CD4-positive, alpha-beta memory T cell (primary cell): Measurements from ENCODE around the gene CAV3. TPM values are rescaled to one million over a fixed set of nuclear protein-coding genes. Genes with fewer than 3 reads are reported as not detected.
A peak's percentile ranks its signal among the peaks of the same experiment; 100 is the strongest.

ENCODE experiments used
- CTCF ChIA-PET: fragments of 350-600 bp; sonication (Branson Sonifier 250); formaldehyde crosslinking; loops from one replicate; lab custom pipeline; 2021; ENCODE audit warnings: inconsistent platforms; ENCODE audit not compliant: partially characterized antibody; lab: Charles Lee
- POLR2A ChIA-PET: fragments of 350-600 bp; sonication (Branson Sonifier 250); formaldehyde crosslinking; loops from one replicate; lab custom pipeline; 2021; ENCODE audit not compliant: partially characterized antibody; lab: Charles Lee
- DNase-seq, 5 donors: peaks; one replicate each; pipeline versions ENCODE4 v3.0.0 to v3.0.0-alpha.2; 2020 to 2022; ENCODE audit warnings: mixed read lengths in 1 of 5
- H3K27ac ChIP-seq: one replicate; pipeline ENCODE4 v1.7.0; 2013; ENCODE audit warnings: low read depth, low read length
- H3K27me3 ChIP-seq: 2 replicates; pipeline ENCODE4 v1.7.0; 2013; ENCODE audit warnings: mild to moderate bottlenecking, low read length, moderate library complexity; ENCODE audit not compliant: insufficient read depth
- H3K36me3 ChIP-seq: 2 replicates; pipeline ENCODE4 v1.7.0; 2013; ENCODE audit warnings: mild to moderate bottlenecking, low read length, moderate library complexity; ENCODE audit not compliant: insufficient read depth
- H3K4me1 ChIP-seq: 2 replicates; pipeline ENCODE4 v1.7.0; 2013; ENCODE audit warnings: mild to moderate bottlenecking, low read length, moderate library complexity; ENCODE audit not compliant: insufficient read depth
- H3K4me3 ChIP-seq, 2 donors: one replicate each; pipeline ENCODE4 v1.7.0; 2013; ENCODE audit warnings: low read length in 2 of 2, mild to moderate bottlenecking in 1 of 2
- H3K9me3 ChIP-seq, 2 donors: one replicate each; pipeline ENCODE4 v1.7.0; 2013; ENCODE audit warnings: low read length in 2 of 2, control low read depth in 1 of 2; ENCODE audit not compliant: control insufficient read depth in 1 of 2
- H3K27ac Mint-ChIP-seq, 7 donors: one replicate each; pipeline ENCODE4 v1.8.0; 2020 to 2021; ENCODE audit warnings: mixed read lengths in 7 of 7, mild to moderate bottlenecking in 6 of 7, inconsistent platforms in 3 of 7, moderate library complexity in 3 of 7
- H3K27me3 Mint-ChIP-seq, 2 donors: one replicate each; pipeline ENCODE4 v1.8.0; 2020 to 2021; ENCODE audit warnings: mixed read lengths in 2 of 2
- H3K36me3 Mint-ChIP-seq, 2 donors: one replicate each; pipeline ENCODE4 v1.8.0; 2020 to 2021; ENCODE audit warnings: mixed read lengths in 2 of 2, inconsistent platforms in 1 of 2, mild to moderate bottlenecking in 1 of 2
- H3K4me1 Mint-ChIP-seq, 4 donors: one replicate each; pipeline ENCODE4 v1.8.0; 2020 to 2021; ENCODE audit warnings: mixed read lengths in 4 of 4, mild to moderate bottlenecking in 1 of 4
- H3K4me3 Mint-ChIP-seq, 8 donors: one replicate each; pipeline ENCODE4 v1.8.0; 2020 to 2021; ENCODE audit warnings: mixed read lengths in 8 of 8, mild to moderate bottlenecking in 7 of 8, moderate library complexity in 6 of 8, inconsistent platforms in 3 of 8
- H3K9me3 Mint-ChIP-seq, 8 donors: one replicate each; pipeline ENCODE4 v1.8.0; 2020 to 2021; ENCODE audit warnings: mixed read lengths in 8 of 8, mild to moderate bottlenecking in 5 of 8, inconsistent platforms in 3 of 8, moderate library complexity in 1 of 8
- intact Hi-C: fragments of 100-400 bp; cut with micrococcal nuclease; formaldehyde crosslinking; loops from one replicate; pipeline ENCODE4 v1.15.1; 2023
- polyA plus RNA-seq, 2 donors: library from polyadenylated mRNA; unstranded; fragments of 300-500 nt; fragmentation: Illumina TruSeq; gene quantifications; one replicate each; pipeline ENCODE4 v1.2.3, GENCODE V29; 2021
- total RNA-seq, 2 experiments: library from RNA; stranded (reverse); gene quantifications; one replicate each; pipeline ENCODE4 v1.2.3, GENCODE V29; 2021

CAV3 gene
- total and polyA plus RNA-seq, 4 experiments from 2014 or later = not detected

- Mint-ChIP-seq H3K4me1 (peaks cover 4 to 13% (median 7%) of the 10 kb centered on the region in 4 donors), H3K36me3 (no peaks in the 10 kb centered on the region), H3K9me3 (no peaks in the 10 kb centered on the region), H3K27ac (no peak within 1 kb of the TSS), H3K27me3 (peaks cover 22 to 26% of the 10 kb centered on the region in 2 donors), H3K4me3 (peak within 1 kb of the TSS in 7 of 8 donors; percentile 2 to 75 (median 51))
- H3K27ac ChIP-seq = no peak within 1 kb of the TSS
- peak in 4 of 5 donors; percentile 18 to 33 (median 21) for DNase-seq
- H3K4me1 ChIP-seq = peaks cover 13% of the 10 kb centered on the region
- CTCF ChIA-PET = interaction anchor here (0.8 to 2.1 kb wide), 14 partner anchors 9 to 534 kb away, joined by 3 to 11 read pairs (median 4); no protein-coding TSS in a partner anchor
- no peaks in the 10 kb centered on the region for H3K36me3 ChIP-seq
- H3K4me3 ChIP-seq = peak within 1 kb of the TSS in 1 of 2 donors; percentile 19
- no peaks in the 10 kb centered on the region for H3K9me3 ChIP-seq
- H3K27me3 ChIP-seq = peaks cover 9% of the 10 kb centered on the region
- intact Hi-C loops = no loop called here
- POLR2A ChIA-PET = no interaction called here
Measured at GRCh38 chr3:8769088-8769822, 35.7 kb downstream of the CAV3 start, which contains the start of gene OXTR. Gene OXTR (minus strand): TSS chr3:8769613. CDS start chr3:8768187, 1,426 bp downstream.

- intact Hi-C loops = no loop called here
- Histone ChIP-seq H3K27ac (no peak overlapping the region), H3K4me3 (no peak overlapping the region), H3K4me1 (peaks cover 6% of the 10 kb centered on the region), H3K36me3 (no peaks in the 10 kb centered on the region), H3K27me3 (peaks cover 8% of the 10 kb centered on the region), H3K9me3 (no peaks in the 10 kb centered on the region)
- Mint-ChIP-seq H3K4me3 (no peak overlapping the region), H3K36me3 (no peaks in the 10 kb centered on the region), H3K27ac (no peak overlapping the region), H3K4me1 (peaks cover 3 to 8% (median 5%) of the 10 kb centered on the region in 4 donors), H3K9me3 (peaks cover 0 to 4% (median 0%) of the 10 kb centered on the region in 8 donors), H3K27me3 (peaks cover 16 to 28% of the 10 kb centered on the region in 2 donors)
- ChIA-PET POLR2A (no interaction called here), CTCF (no interaction called here)
- DNase-seq = no peak
Measured at GRCh38 chr3:8773941-8774542, 40.4 kb downstream of the CAV3 start.

GRCh38 chr3:8775181-8775580 is 41.6 kb downstream of the CAV3 start:
- CTCF ChIA-PET = no interaction called here
- H3K27me3 Mint-ChIP-seq = peaks cover 12 to 22% of the 10 kb centered on the region in 2 donors

DNA sequence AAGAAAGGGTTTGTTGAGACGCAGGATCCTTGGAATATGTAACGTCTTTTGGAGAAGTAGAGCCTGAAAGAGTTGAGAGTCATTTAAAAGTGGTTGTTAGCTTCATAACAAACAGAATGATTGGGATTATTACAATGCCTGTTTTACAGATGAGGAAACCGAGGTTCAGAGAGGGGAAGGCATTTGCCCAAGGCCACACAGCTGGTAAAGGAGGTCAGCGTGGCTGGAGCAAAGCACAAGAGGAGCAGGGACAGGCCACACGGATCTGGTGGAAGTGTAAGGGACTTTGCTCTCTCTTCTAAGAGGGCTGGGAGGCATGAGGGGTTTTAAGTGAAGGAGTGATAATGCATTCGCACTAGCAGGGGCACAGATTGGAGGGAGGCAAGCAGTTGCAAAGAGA is 42.0 kb downstream of the CAV3 start:
- Histone ChIP-seq H3K4me3 (no peak overlapping the region), H3K27ac (no peak overlapping the region), H3K27me3 (no peaks in the 10 kb centered on the region), H3K36me3 (no peaks in the 10 kb centered on the region), H3K9me3 (no peaks in the 10 kb centered on the region), H3K4me1 (no peaks in the 10 kb centered on the region)
- H3K4me1 Mint-ChIP-seq = no peaks in the 10 kb centered on the region
- ChIA-PET POLR2A (no interaction called here), CTCF (no interaction called here)
- no peaks in the 10 kb centered on the region for H3K36me3 Mint-ChIP-seq
- peaks cover 8 to 19% of the 10 kb centered on the region in 2 donors for H3K27me3 Mint-ChIP-seq
- no peak overlapping the region for H3K27ac Mint-ChIP-seq
- DNase-seq = no peak
- intact Hi-C loops = no loop called here
- H3K9me3 Mint-ChIP-seq = peaks cover 0 to 4% (median 0%) of the 10 kb centered on the region in 8 donors
- no peak overlapping the region for H3K4me3 Mint-ChIP-seq

More at GRCh38 chr3:8775181-8775580, 41.6 kb downstream of the CAV3 start:
- Histone ChIP-seq H3K4me3 (no peak overlapping the region), H3K36me3 (no peaks in the 10 kb centered on the region), H3K27ac (no peak overlapping the region), H3K4me1 (no peaks in the 10 kb centered on the region), H3K9me3 (no peaks in the 10 kb centered on the region), H3K27me3 (no peaks in the 10 kb centered on the region)
- H3K4me3 Mint-ChIP-seq = no peak overlapping the region
- intact Hi-C loops = no loop called here
- no peaks in the 10 kb centered on the region for H3K36me3 Mint-ChIP-seq
- no peaks in the 10 kb centered on the region for H3K4me1 Mint-ChIP-seq
- no peak for DNase-seq
- no peak overlapping the region for H3K27ac Mint-ChIP-seq
- peaks cover 0 to 4% (median 0%) of the 10 kb centered on the region in 8 donors for H3K9me3 Mint-ChIP-seq
- POLR2A ChIA-PET = no interaction called here

- H3K4me3 Mint-ChIP-seq = no peak overlapping the region
- CTCF ChIA-PET = no interaction called here
- no peak overlapping the region for H3K27ac ChIP-seq
- no peaks in the 10 kb centered on the region for H3K9me3 ChIP-seq
- no peaks in the 10 kb centered on the region for H3K36me3 ChIP-seq
- no peaks in the 10 kb centered on the region for H3K4me1 ChIP-seq
- no peak overlapping the region for H3K4me3 ChIP-seq
- POLR2A ChIA-PET = no interaction called here
- peaks cover 6 to 14% of the 10 kb centered on the region in 2 donors for H3K27me3 Mint-ChIP-seq
- no peaks in the 10 kb centered on the region for H3K36me3 Mint-ChIP-seq
- H3K9me3 Mint-ChIP-seq = peaks cover 0 to 4% (median 0%) of the 10 kb centered on the region in 8 donors
- no peaks in the 10 kb centered on the region for H3K27me3 ChIP-seq
- H3K27ac Mint-ChIP-seq = no peak overlapping the region
- intact Hi-C loops = no loop called here
- DNase-seq = no peak
- no peaks in the 10 kb centered on the region for H3K4me1 Mint-ChIP-seq
Measured at GRCh38 chr3:8776406-8776805, 42.8 kb downstream of the CAV3 start.

DNA sequence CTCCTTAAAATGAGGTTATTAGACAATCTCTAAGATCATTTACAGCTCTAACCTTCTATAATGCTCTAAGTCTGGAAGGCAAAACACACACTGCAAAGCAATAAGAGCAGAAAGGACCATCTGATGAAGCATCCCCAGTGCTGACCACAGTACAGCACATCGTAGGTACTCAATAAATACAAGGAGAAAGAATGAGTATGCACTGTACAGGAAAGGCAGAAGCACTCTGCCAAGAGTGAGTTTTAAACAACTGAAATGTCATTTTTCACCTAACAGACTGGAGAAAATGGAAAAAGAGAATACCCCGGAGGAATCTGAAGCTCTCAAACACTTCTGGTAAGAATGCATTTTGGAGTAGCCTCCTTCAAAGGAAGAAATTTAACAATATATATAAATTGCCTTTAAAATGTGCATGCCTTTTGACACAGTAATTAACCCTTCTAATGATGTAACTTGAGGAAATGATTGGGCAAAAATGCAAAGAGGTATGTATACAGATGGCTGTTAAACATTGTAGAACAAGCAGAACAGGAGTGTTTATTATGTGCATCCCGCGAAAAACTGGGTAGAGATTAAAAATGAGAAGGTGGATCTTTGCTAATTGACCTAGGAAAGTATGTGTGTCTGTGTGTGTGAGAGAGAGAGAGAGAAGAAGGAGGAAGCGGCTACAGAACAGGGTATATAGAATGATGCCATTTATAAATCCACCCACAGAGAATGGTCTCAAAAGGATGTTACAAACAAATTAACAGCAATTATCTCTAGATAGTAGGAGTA is 43.8 kb downstream of the CAV3 start:
- peaks cover 0 to 4% (median 0%) of the 10 kb centered on the region in 8 donors for H3K9me3 Mint-ChIP-seq
- intact Hi-C loops = no loop called here
- Histone ChIP-seq H3K4me1 (no peaks in the 10 kb centered on the region), H3K4me3 (no peak overlapping the region), H3K27ac (no peak overlapping the region), H3K9me3 (no peaks in the 10 kb centered on the region), H3K27me3 (no peaks in the 10 kb centered on the region), H3K36me3 (no peaks in the 10 kb centered on the region)
- POLR2A ChIA-PET = no interaction called here
- no peak for DNase-seq
- H3K27me3 Mint-ChIP-seq = peaks cover 6 to 14% of the 10 kb centered on the region in 2 donors
- no peak overlapping the region for H3K27ac Mint-ChIP-seq
- H3K4me1 Mint-ChIP-seq = no peaks in the 10 kb centered on the region
- CTCF ChIA-PET = interaction anchor here (1.4 kb wide), 1 partner anchor 8 kb away, joined by 5 read pairs; the partner anchor contains the start of gene OXTR
- H3K36me3 Mint-ChIP-seq = no peaks in the 10 kb centered on the region
- no peak overlapping the region for H3K4me3 Mint-ChIP-seq

DNA sequence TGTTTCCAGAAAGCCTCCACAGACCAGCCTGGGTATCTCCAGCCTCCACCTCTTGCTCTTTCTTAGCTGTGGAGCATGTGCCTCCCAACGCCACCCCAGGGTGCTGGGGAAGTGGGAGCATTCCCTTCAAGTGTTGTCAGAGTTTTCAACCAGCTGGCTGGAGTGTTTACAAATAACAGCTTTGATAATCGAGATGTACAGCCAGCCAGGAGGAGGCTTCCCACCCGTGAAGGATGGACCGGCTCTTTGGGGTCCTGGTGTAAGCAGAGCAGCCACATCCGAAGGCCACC is 44.3 kb downstream of the CAV3 start:
- Mint-ChIP-seq H3K9me3 (peaks cover 0 to 4% (median 0%) of the 10 kb centered on the region in 8 donors), H3K36me3 (no peaks in the 10 kb centered on the region), H3K27me3 (peaks cover 6 to 14% of the 10 kb centered on the region in 2 donors), H3K27ac (no peak overlapping the region), H3K4me1 (no peaks in the 10 kb centered on the region), H3K4me3 (no peak overlapping the region)
- ChIA-PET POLR2A (no interaction called here), CTCF (interaction anchor here (1.4 kb wide), 1 partner anchor 8 kb away, joined by 5 read pairs; the partner anchor contains the start of gene OXTR)
- no peak for DNase-seq
- H3K4me1 ChIP-seq = no peaks in the 10 kb centered on the region
- no peak overlapping the region for H3K27ac ChIP-seq
- no peaks in the 10 kb centered on the region for H3K9me3 ChIP-seq
- intact Hi-C loops = no loop called here
- no peak overlapping the region for H3K4me3 ChIP-seq
- H3K36me3 ChIP-seq = no peaks in the 10 kb centered on the region
- no peaks in the 10 kb centered on the region for H3K27me3 ChIP-seq
